Ectodermal cell (in vitro differentiated cells): ENCODE results near the gene PARD6B.
A peak's percentile ranks its signal among the peaks of the same experiment; 100 is the strongest.
"Not testable (repeated sequence)": the region's sequence is repeated elsewhere in the genome, so short reads cannot be mapped to it uniquely, and the experiment has no call there.

Experiments
- H3K27ac ChIP-seq: 2 replicates; pipeline ENCODE4 v1.7.0; 2013; ENCODE audit warnings: mild to moderate bottlenecking, low read depth, low read length; ENCODE audit not compliant: insufficient read depth, poor library complexity, severe bottlenecking
- H3K27me3 ChIP-seq: 2 replicates; pipeline ENCODE4 v1.7.0; 2013; ENCODE audit warnings: mild to moderate bottlenecking, low read length; ENCODE audit not compliant: insufficient read depth, control insufficient read depth, poor library complexity, severe bottlenecking
- H3K36me3 ChIP-seq: one replicate; pipeline ENCODE4 v1.7.0; 2013; ENCODE audit warnings: low read length; ENCODE audit not compliant: control insufficient read depth, insufficient read depth
- H3K4me1 ChIP-seq: one replicate; pipeline ENCODE4 v1.7.0; 2013; ENCODE audit warnings: low read length; ENCODE audit not compliant: control insufficient read depth, insufficient read depth
- H3K4me3 ChIP-seq: 2 replicates; pipeline ENCODE4 v1.7.0; 2013; ENCODE audit warnings: low read depth, low read length, control low read depth; ENCODE audit not compliant: insufficient read depth
- H3K9me3 ChIP-seq: 2 replicates; pipeline ENCODE4 v1.7.0; 2013; ENCODE audit warnings: mild to moderate bottlenecking, low read length, moderate library complexity; ENCODE audit not compliant: control insufficient read depth
- WGBS, 2 experiments: methylation state at CpG; one replicate each; pipeline ENCODE4 v1.1.7; 2013; ENCODE audit warnings: missing lambda C conversion rate in 2 of 2; 5-methylcytosine and 5-hydroxymethylcytosine counted together

Gene PARD6B

GRCh38 chr20:50790651-50791277 lies 59.4 kb downstream of the PARD6B start:
- WGBS, 2 experiments: 25 to 27% methylated on average over 23 of the region's 23 CpGs
- Histone ChIP-seq H3K27ac (peak overlapping the region; percentile 72), H3K4me1 (peaks cover 8% of the 10 kb centered on the region), H3K27me3 (no peaks in the 10 kb centered on the region), H3K4me3 (no peak overlapping the region), H3K9me3 (no peaks in the 10 kb centered on the region), H3K36me3 (no peaks in the 10 kb centered on the region)

GRCh38 chr20:50792708-50793574 lies 61.6 kb downstream of the PARD6B start:
- H3K36me3 ChIP-seq: no peaks in the 10 kb centered on the region
- H3K27ac ChIP-seq: no peak overlapping the region
- no peaks in the 10 kb centered on the region for H3K27me3 ChIP-seq
- WGBS, 2 experiments: 83 to 88% methylated on average over 13 to 14 of the region's 14 CpGs
- H3K9me3 ChIP-seq: no peaks in the 10 kb centered on the region
- no peak overlapping the region for H3K4me3 ChIP-seq
- peaks cover 8% of the 10 kb centered on the region for H3K4me1 ChIP-seq

- H3K27me3 ChIP-seq, H3K9me3 ChIP-seq, H3K4me1 ChIP-seq, H3K4me3 ChIP-seq, H3K36me3 ChIP-seq, H3K27ac ChIP-seq: not testable (repeated sequence)
- WGBS, 2 experiments: 74% methylated on average over 13 of the region's 13 CpGs
Observed at GRCh38 chr20:50793575-50794016, 62.2 kb downstream of the PARD6B start.

- peak overlapping the region; percentile 20 for H3K27ac ChIP-seq
- no peaks in the 10 kb centered on the region for H3K36me3 ChIP-seq
- no peaks in the 10 kb centered on the region for H3K9me3 ChIP-seq
- H3K4me1 ChIP-seq: peaks cover 8% of the 10 kb centered on the region
- H3K4me3 ChIP-seq: peak overlapping the region; percentile 65
- H3K27me3 ChIP-seq: no peaks in the 10 kb centered on the region
- 16 to 17% methylated on average over 35 of the region's 35 CpGs for WGBS, 2 experiments
Observed at GRCh38 chr20:50794181-50794845, 62.9 kb downstream of the PARD6B start.

GRCh38 chr20:50794846-50795634 lies 63.7 kb downstream of the PARD6B start, which contains the start of gene BCAS4:
Gene BCAS4, plus strand, starts transcription at chr20:50795061. Its CDS starts 23 bp downstream, at chr20:50795084.
- Histone ChIP-seq H3K27me3 (no peaks in the 10 kb centered on the region), H3K27ac (peak within 1 kb of the TSS; percentile 20)

GRCh38 chr20:50797142-50797541 lies 65.8 kb downstream of the PARD6B start:
- peaks cover 4% of the 10 kb centered on the region for H3K4me1 ChIP-seq
- H3K9me3 ChIP-seq: no peaks in the 10 kb centered on the region
- no peaks in the 10 kb centered on the region for H3K27me3 ChIP-seq
- no peak overlapping the region for H3K27ac ChIP-seq
- H3K36me3 ChIP-seq: no peaks in the 10 kb centered on the region
- H3K4me3 ChIP-seq: no peak overlapping the region
- WGBS, 2 experiments: 91 to 93% methylated on average over 4 of the region's 4 CpGs

More at GRCh38 chr20:50794846-50795634, 63.7 kb downstream of the PARD6B start, which contains the start of gene BCAS4:
- WGBS, 2 experiments: 0% methylated on average over 92 of the region's 92 CpGs
- peaks cover 10% of the 10 kb centered on the region for H3K4me1 ChIP-seq
- peak within 1 kb of the TSS; percentile 65 for H3K4me3 ChIP-seq
- no peaks in the 10 kb centered on the region for H3K9me3 ChIP-seq
- no peaks in the 10 kb centered on the region for H3K36me3 ChIP-seq

- 94% methylated on average over 7 of the region's 7 CpGs for WGBS, 2 experiments
- H3K27ac ChIP-seq: no peak overlapping the region
- no peaks in the 10 kb centered on the region for H3K36me3 ChIP-seq
- peaks cover 4% of the 10 kb centered on the region for H3K4me1 ChIP-seq
- no peaks in the 10 kb centered on the region for H3K27me3 ChIP-seq
- H3K4me3 ChIP-seq: no peak overlapping the region
- no peaks in the 10 kb centered on the region for H3K9me3 ChIP-seq
Observed at GRCh38 chr20:50798650-50799049, 67.3 kb downstream of the PARD6B start.

- no peaks in the 10 kb centered on the region for H3K36me3 ChIP-seq
- 88 to 89% methylated on average over 13 of the region's 13 CpGs for WGBS, 2 experiments
Observed at GRCh38 chr20:50799176-50799889, 68.0 kb downstream of the PARD6B start.

GRCh38 chr20:50799890-50800550 lies 68.6 kb downstream of the PARD6B start:
- H3K27me3 ChIP-seq: no peaks in the 10 kb centered on the region
- peaks cover 4% of the 10 kb centered on the region for H3K4me1 ChIP-seq
- no peaks in the 10 kb centered on the region for H3K9me3 ChIP-seq
- WGBS, 2 experiments: 92 to 95% methylated on average over 8 of the region's 8 CpGs
- H3K4me3 ChIP-seq: no peak overlapping the region
- H3K27ac ChIP-seq: no peak overlapping the region
- H3K36me3 ChIP-seq: no peaks in the 10 kb centered on the region

More at GRCh38 chr20:50799176-50799889, 68.0 kb downstream of the PARD6B start:
- no peak overlapping the region for H3K27ac ChIP-seq
- H3K27me3 ChIP-seq: no peaks in the 10 kb centered on the region
- no peaks in the 10 kb centered on the region for H3K9me3 ChIP-seq
- peaks cover 4% of the 10 kb centered on the region for H3K4me1 ChIP-seq
- H3K4me3 ChIP-seq: no peak overlapping the region
